GM10847 (cell line): ENCODE data around the gene PAN2.

Experiments used
- POLR2A ChIP-seq: IDR thresholded peaks from 2 replicates; pipeline ENCODE4 v1.6.1; 2011; ENCODE audit not compliant: insufficient read length; ENCODE audit errors: extremely low read depth

The PAN2 gene

DNA sequence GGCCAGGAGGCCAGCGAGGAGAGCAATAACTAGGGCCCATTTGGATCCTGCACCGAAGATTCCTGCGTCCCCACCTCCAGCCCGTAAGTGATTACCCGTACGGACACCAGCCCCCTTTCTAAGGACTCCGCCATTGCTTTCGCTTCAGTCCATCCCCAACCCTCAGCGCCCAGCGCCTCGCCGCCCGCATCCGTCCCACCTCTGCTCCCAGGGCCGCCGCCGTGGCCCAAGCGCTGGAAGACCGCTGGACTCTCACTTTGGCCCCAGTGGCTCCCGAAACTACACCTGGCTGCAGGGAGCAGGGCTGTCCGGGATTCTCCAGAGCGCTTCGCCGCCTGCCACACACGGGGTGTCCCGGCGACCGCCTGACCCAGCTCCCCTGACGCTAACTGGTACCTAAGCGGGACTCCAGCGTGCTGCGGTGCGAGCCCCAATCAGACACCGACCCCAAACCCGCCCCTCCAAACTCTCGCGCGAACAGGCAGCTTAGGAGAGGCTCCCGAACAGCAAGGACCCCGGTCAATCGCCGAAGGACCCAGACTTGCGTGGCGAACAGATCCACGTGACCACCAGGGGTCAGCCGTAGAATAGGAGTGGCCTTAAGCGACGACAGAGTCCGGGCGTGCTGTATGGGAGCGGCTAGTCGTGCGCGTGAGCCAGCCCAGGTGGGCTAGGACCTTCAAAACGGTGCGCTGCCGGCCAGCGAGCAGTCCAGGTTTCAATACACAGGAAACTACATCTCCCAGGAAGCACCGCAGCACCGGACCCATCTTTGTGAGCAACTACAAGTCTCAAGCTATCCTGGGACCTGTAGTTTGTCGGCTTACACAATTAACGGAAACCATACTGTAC is 18.0 kb downstream of the PAN2 start, which contains the start of gene CNPY2:
TSS of gene CNPY2 (minus strand) at position 367 of the 852 bp plus-strand sequence. CDS start 771 bp downstream, outside the sequence.
- TF ChIP-seq POLR2A, result peak; percentile 87

DNA sequence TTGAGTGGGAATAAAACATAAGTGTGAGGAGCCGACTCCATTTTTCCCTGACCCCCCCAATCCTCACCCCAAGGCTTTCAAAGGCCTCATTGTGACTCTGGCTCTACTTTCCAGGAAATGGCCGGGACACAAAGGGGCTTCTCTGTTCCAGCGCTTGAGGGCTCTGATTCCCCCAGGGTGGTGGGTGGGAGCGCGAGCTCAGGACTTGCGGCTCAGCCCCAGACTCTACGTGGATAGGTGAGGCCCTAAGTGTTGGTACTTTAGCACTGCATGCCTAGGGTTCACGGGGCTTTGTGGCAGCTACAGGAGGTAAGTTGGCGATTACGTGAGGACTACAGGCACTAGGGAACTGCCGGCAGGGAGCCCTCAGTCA is 18.6 kb downstream of the PAN2 start:
- TF ChIP-seq POLR2A, result no peak

DNA sequence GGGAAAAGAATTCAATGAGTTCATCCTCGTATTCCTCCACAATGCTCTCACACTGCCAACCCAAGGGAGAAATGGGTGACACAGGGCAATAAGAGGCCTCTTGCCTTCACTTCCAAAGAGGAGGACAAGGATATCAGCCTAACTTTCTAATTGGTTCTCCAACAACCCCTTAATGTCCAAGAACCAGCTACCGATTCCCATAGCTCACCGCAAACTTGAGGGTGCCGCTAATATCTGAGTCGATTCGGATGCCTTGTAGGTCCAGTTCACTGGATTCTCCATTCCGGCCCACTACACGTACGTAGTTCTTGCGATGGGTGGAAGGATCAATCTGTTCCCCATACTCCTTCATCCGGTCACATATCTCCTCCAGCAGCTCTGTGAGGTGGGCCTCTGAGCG is 22.8 kb downstream of the PAN2 start:
- TF ChIP-seq POLR2A, result no peak

DNA sequence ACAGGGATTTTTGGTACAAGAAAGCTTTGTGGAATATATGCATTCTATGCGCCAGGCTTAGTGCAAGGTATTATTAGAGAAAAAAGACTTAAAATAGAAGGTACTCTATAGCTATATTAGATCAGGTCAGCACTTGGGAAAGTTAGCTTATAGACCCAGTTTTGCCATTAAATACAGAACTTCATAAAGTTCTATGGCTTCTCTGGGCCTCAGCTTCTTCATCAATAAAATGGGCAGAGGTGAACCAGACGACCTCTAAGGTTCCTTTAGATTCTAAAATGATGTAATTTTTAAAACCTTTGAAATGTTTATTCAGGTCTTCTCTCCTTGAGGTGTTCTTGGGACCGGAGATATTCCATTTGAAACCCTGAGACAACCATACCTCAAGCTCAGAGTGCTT is 25.1 kb downstream of the PAN2 start:
- no peak for TF ChIP-seq POLR2A

DNA sequence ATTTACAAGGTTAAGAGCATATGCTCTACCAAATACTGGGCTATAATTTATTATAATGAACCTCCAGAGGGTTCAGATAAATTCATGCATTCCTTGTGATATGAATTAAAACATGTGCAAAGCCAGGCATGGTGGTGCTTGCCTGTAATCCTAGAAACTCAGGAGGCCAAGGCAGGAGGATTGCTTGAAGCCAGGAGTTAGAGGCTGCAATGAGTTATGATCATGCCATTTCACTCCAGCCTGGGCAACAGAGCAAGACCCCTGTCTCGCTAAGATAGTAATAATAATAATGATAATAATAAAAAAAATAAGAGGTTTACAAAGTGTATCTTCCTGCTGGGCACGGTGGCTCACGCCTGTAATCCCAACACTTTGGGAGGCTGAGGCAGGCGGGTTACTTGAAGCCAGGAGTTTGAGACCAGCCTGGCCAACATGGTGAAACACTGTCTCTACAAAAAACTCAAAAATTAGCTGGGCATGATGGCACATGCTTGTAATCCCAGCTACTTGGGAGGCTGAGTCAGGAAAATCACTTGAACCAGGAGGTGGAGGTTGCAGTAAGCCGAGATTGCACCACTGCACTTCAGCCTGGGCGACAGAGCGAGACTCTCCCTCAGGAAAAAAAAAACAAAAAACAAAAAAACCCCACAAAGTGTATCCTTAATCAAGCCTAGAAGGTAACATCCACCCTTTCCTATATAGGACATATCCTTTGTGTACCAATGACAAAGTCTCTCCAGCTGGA is 26.4 kb downstream of the PAN2 start:
- TF ChIP-seq POLR2A, result no peak

DNA sequence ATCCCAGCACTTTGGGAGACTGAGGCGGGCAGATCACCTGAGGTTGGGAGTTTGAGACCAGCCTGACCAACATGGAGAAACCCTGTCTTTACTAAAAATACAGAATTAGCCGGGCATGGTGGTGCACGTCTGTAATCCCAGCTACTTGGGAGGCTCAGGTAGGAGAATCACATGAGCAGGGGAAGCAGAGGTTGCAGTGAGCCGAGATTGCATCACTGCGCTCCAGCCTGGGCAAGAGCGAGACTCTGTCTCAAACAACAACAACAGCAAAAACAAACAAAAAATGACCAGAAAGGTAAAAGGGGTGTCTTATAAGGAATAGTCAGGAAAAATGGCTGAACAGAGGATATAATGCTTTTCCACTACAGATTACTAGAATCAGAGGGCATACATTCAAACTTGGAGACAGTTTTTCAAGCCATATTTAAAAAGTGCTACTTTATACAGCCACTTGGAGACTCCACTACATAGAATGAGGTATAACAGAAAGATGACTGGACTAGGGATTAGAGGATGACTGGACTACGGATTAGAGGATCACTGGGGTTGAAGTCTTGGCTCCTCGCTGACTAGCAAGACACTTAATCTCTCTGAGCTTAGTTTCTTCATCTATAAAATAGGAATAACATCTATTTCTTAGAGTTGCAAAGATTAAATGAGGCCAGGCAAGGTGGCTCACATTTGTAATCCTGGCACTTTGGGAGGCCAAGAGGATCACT is 28.8 kb downstream of the PAN2 start:
- TF ChIP-seq POLR2A, result no peak

DNA sequence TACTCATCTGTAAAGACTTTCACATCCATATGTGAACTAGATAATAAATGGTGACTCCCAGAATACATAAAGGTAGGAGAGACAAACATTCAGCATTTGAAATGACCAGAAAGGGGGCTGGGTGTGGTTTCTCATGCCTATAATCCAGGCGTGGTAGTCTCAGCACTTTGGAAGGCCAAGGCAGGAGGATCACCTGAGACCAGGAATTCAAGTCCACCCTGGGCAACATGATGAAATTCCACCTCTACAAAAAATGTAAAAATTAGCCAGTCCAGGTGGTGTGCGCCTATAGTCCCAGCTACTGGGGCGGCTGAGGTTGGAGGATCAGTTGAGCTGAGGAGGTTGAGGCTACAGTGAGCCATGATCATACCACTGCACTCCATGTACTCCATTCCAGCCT is 29.5 kb downstream of the PAN2 start:
- TF ChIP-seq POLR2A, result no peak

DNA sequence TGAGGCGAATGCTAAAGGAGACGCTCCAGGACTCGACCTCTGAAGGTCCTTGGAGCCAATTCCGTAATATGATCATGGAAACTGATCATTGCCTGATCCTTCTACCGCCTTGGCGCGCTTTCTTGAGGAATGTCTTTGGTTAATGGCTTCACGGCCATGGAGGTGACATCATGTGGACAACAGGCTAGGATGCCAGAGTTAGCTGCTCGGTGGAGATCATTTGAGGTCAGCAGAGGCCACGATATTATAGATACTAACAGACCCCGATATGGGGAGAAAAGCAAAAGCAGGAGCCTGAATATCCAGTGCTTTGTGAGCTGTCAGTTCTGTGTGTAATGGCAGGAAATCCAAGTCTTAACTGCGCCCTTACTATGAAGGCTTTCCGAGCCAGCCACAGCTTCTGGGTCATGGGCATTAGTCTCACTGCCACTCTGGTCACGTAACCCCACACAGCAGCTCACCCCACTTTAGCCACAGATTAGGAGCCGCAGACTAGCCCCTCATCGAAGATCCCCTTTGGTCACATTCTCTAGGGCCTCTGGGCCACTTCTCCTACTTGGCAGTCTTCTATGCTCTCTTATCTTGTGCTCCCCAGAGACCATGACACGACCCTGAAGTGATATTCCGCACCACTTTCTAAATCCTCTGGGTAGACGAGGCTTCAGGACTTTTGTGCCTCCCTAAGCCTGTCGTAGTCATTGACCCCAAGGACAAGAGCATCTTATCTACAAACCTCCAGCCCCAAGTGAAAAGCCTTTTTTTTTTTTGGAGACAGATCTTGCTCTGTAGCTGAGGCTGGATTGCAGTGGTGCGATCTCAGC is 32.9 kb downstream of the PAN2 start:
- TF ChIP-seq POLR2A, result no peak

DNA sequence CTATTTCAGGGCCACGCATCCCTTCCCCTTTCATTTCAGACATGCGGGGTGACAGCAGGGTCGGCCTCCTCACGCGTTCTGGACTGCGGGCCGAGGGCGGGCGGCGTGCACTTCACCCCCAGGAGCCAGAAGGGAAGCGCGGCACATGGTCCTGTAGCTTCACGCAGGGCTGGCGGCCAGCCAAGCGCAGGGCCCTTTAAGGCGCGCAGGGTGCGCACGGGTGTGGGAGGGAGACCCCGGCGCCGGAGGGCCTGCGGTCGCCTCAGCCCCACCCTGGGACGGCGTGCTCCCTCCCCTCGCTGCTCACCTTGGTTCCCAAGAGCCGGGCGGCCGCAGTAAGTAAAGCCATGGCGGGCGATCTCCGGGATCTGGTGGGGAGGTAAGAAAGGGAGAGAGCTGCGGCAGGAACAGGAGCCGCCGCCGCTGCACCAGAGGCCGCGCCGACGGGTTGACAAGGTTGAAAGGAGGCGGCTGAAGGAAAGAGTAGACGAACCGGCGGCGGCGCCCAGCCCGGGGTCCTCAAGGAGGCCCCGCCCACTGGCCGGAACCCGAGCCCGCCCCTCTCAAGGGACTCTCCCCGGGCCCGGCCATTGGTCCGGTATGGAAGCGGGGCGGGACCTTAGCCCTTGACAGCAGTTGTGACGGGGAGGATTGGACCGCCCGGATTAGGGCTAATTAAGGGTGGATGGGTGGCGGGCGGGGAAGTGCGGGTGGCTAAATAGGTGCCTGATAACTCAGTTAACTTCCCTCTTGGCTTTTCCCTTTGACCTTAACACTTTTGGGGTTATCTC is 33.8 kb downstream of the PAN2 start, which contains the start of gene CS:
TSS of gene CS (minus strand) at position 478 of the 791 bp plus-strand sequence. CDS start at position 349, 129 bp downstream.
- peak; percentile 50 for TF ChIP-seq POLR2A

DNA sequence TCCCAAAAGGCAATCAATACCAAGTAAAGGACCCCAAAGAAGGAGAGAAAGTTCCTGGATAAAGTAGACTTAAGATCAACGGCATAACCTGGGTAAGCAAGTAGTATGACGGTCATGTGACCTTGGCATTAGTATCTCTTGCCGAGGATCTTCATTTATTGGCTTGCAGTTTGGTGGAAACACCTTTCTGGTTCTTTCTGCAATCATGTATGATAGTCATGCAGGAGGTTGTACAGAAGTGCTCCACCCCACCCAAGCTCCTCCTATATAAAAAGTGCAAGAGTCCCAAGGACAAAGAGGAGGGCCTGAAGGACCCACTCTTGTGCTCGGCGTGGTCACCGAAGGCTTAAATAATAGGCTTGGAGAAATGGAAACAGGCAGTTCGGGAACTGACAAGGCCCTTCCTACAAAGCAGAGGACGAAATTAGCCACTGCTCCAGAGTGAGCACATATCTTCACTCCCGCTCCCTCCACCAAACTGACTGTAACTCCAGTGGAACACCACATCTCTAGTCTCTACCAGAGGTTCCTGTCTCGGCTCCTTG is 34.4 kb downstream of the PAN2 start:
- no peak for TF ChIP-seq POLR2A

DNA sequence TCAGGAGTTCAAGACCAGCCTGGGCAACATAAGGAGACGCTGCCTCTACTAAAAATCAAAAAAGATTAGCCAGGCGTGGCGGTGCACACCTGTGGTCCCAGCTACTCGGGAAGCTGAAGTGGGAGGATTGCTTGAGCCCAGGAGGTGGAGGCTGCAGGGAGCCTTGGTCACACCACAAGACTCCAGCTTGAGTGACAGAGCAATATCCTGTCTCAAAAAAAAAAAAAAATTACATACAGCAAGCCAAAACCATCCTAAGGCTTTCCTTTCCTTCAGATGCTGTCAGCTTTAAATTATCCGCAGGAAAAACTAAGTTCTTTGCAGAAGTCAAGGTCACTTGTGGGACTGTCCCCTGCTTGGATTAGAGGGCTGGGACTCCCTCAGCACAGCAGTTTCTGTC is 35.0 kb downstream of the PAN2 start:
- no peak for TF ChIP-seq POLR2A

DNA sequence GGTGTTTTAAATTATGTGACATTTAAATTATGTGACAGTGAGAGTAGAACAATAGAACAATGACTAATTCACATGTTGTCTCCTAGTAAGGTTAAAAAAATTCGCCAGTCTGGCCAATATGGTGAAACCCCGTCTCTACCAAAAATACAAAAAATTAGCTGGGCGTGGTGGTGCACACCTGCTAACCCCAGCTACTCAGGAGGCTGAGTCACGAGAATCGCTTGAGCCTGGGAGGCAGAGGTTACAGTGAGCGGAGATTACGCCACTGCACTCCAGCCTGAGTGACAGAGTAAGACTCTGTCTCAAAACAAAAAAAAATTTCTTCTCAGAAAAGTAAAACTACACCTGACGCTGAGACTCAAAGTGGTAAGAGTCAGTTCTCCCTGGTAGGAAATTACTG is 36.4 kb downstream of the PAN2 start:
- no peak for TF ChIP-seq POLR2A

DNA sequence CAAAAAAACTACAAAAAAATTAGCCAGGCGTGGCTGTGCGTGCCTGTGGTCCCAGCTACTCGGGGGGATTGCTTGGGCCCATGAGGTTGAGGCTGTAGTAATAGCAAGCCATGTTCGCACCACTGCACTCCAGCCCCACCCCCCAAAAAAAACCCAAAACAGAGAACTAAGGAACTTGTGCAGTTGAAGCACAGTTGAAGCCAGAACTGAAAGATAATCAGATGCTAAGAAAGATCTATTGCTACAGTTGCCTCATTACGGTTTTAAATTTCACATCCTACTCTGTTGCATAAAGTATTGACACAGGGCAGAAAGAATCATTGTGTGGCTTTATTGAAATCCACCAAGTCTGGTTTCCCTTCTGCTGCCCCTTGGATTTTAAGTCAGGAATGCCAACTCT is 37.5 kb downstream of the PAN2 start:
- TF ChIP-seq POLR2A, result no peak

DNA sequence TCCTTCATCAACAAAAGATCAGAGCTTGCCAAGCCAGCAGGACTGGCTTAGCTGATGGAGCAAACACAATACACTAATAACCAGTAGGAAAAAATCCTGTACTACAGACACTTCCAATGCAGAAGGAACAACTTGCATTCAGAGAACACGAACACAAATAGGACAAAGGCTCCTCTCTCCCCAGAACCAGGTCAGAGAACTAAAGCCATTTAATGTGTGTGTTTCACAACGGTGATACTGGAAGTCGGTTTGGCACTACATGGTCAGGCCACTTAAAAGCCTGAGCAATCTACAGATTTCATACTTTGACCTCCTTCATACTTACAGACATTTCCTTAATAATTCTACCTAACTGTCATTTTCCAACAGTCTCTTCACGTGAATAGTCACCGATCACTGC is 40.0 kb downstream of the PAN2 start:
- TF ChIP-seq POLR2A, result no peak
